ENCODE data around the gene KCND2.
"Not testable (repeated sequence)": the region's sequence is repeated elsewhere in the genome, so short reads cannot be mapped to it uniquely, and the experiment has no call there.

KCND2 gene

GRCh38 chr7:120775755-120776154 is 502.8 kb downstream of the KCND2 start:
- DNase-seq, result peak; percentile 7

DNA sequence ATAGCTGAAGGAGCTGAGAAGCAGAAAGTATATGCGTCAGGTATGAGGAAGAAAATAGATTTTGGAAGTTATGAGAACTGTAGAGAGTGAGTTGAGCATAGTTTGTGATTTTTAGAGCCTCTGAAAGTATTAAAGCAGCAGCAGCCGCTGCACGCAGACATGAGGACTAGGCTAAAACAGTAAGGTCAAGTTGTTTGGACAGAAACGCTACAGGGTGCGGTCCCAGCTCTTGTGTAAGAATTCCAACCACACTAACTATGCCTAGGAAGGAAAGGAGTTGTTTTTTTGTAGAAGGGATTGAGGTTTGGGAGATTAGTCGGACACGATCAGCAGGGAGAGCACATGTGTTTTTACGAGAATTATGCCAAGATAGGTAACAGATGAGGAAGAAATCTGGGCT is 506.1 kb downstream of the KCND2 start:
- not testable (repeated sequence) for DNase-seq

GRCh38 chr7:120780451-120780850 is 507.5 kb downstream of the KCND2 start:
- not testable (repeated sequence) for DNase-seq

DNA sequence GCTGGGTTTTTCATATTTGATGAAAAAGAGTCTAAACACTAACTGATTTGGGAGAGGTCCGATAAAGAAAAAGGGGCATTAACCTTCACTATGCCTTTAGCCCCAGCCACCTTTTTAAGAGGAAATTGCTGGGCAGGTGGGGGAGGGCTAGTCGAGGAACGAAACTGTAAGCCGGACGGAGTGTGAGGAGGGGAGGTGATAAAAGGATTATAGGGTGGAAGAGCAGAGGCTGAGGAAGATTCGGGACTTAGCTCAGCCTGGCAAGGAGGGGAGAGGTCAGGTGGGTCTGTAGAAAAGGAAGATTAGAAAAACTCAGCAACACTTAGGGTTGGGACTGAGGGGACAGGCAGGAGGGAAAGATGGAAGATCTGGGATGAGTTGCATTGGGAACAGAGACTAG is 508.0 kb downstream of the KCND2 start:
- no peak for DNase-seq

GRCh38 chr7:120781924-120782323 is 508.9 kb downstream of the KCND2 start:
- DNase-seq, result not testable (repeated sequence)

GRCh38 chr7:120783273-120783672 is 510.3 kb downstream of the KCND2 start:
- no peak for DNase-seq

DNA sequence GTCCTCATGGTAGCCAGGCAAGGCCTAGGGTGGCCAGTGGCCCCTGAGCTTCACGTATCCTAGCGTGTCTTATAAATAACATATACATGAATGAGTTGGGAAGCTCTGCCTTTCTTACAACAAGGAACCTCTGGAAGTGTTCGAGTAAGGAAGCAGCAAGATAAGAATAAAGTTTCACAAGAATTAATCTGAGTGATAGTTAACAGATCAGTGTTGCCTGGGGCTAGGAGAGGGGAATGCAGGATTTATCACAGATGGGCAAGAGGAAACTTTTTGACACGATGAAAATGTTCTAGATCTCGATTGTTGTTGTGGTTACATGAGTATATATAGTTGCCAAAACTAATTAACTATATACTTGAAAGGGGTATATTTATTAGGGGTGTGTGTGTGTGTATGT is 510.7 kb downstream of the KCND2 start:
- no peak for DNase-seq

- DNase-seq, result no peak
These were observed 512.1 kb downstream of the KCND2 start for GRCh38 chr7:120785095-120785494.

DNA sequence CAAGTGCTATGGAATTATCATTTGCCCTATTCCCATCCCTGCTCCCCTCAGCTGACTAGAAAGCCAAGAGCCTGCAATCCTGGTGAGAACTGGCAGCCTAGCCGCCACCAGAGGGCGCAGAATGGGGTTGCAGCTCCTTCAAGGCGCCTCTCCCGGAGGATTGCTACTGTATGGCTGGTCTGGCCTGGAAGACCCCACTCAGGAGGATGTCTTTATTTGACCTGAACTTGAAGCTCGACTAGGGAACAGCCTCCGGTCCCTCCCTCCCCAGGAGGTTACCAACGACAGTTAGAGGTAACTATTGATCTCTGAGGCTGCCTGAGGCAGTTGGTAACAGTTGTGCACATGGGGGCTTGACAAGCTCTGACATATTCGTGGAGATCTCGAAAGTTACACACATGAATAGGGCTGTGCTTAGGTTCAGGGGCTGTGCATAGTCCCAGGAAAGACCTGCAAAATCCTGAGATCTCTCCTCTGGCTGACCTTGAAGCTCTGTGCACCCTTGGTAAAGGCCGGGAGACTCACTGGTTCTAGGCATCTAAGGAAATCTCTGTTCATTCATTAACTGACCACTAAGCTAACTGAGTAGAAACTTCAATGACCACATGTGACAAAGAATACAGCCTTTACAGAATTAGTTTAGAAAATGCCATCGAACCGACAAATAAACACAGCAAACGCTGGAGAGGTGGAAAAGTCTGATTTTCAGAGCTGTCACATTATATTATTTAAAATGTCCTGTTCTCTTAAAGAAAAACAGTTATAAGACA is 519.3 kb downstream of the KCND2 start:
- no peak for DNase-seq

- DNase-seq, result no peak
These were observed 519.8 kb downstream of the KCND2 start for GRCh38 chr7:120792861-120793130.

GRCh38 chr7:120793213-120793936 is 520.4 kb downstream of the KCND2 start:
- no peak for DNase-seq

DNA sequence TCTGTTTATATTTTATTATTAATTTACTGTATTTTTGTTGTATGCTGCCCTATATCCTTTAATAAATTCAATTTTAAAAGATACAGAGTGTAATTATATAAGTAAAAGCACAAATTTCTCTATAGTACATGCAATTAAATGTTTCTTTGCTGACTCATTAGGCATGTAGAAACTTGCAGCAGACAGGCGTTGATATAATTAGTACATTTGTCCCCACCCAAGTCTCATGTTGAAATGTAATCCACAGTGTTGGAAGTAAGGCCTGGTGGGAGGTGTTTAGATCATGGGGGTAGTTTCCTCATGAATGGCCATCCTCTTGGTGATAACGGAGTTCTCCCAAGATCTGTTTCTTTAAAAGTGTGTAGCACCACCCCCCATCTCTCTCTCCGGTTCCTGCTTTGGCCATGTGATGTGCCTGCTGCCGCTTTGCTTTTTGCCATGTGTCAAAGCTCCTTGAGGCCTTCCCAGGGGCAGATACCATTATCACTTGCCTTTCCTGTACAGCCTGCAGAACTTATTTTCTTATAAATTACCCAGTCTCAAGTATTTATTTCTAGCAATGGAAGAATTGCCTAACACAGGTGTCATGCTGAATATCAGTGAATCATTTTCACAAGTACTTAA is 521.2 kb downstream of the KCND2 start:
- no peak for DNase-seq

- no peak for DNase-seq
These were observed 524.2 kb downstream of the KCND2 start for GRCh38 chr7:120797026-120797645.

DNA sequence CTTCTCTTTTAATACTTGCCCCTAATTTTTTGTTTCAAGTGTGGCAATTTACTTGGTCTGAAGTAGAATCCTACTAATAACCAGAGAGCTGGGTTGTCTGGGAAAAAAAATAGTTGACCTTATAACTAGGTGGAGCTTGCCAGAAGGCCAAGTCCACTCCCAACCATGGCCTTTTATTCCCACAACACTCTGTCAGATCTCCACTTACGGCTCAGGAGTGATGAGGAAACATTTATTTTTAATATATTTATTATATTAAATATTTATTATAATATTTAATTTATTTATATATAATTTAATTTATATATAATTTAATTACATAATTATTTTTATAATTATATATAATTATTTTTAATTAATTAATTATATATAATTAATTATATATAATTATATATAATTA is 526.2 kb downstream of the KCND2 start:
- DNase-seq, result no peak

All from NCI-H524 treated with DMSO at 0.1 percent for 48 hours (cell line).